Measurements from ENCODE around the gene PGBD5. TPM values are rescaled to one million over a fixed set of nuclear protein-coding genes. Genes with fewer than 3 reads are reported as not detected.
A peak's percentile ranks its signal among the peaks of the same experiment; 100 is the strongest.

Gene PGBD5
- total and polyA plus RNA-seq, 2 donors (not counting 1 experiment from before 2014, with no cell fraction given), result 0.10 to 0.17 TPM

- Histone ChIP-seq H4K20me1 (ENCODE audit: control insufficient read depth, extremely low read depth, insufficient read depth, low read length) (no peaks in the 10 kb centered on the region), H3K4me3 (replicated peaks in 1 of 4; ENCODE audit: control extremely low read depth in 1 of 4, insufficient read depth in 1 of 4, low read depth in 3 of 4, low read length in 4 of 4) (no peak overlapping the region), H2AFZ (ENCODE audit: low read length) (no peak overlapping the region), H3K4me1 (ENCODE audit: control insufficient read depth, extremely low read depth, insufficient read depth, low read length) (no peaks in the 10 kb centered on the region), H3K27me3 (ENCODE audit: control insufficient read depth, insufficient read depth, low read length) (peaks cover 16% of the 10 kb centered on the region), H3K79me2 (ENCODE audit: control insufficient read depth, insufficient read depth, low read length) (no peaks in the 10 kb centered on the region), H3K4me2 (ENCODE audit: extremely low read depth, insufficient read depth, low read length) (no peak overlapping the region), H3K9ac (ENCODE audit: insufficient read depth, low read length) (no peak overlapping the region), H3K36me3 (ENCODE audit: control insufficient read depth, insufficient read depth, low read length) (no peaks in the 10 kb centered on the region), H3K27ac (ENCODE audit: insufficient read depth, low read length) (no peak overlapping the region), H3K9me3 (ENCODE audit: control insufficient read depth, insufficient read depth, low read depth, low read length) (no peaks in the 10 kb centered on the region)
- DNase-seq (ENCODE audit: low read depth in 2 of 2), result no peak
- peak; percentile 72 for TF ChIP-seq EZH2 (IDR thresholded peaks at IDR 0.05; ENCODE audit: low read length, missing control alignments)
- TF ChIP-seq CTCF (conservative IDR thresholded peaks at IDR 0.05 in 1 of 2, IDR thresholded peaks at IDR 0.05 in 1 of 2; ENCODE audit: low read depth in 1 of 2, low read length in 2 of 2), result no peak
These were observed 1.5 kb downstream of the PGBD5 start for GRCh38 chr1:230424391-230425251.

- TF ChIP-seq CTCF (conservative IDR thresholded peaks at IDR 0.05 in 1 of 2, IDR thresholded peaks at IDR 0.05 in 1 of 2; ENCODE audit: low read depth in 1 of 2, low read length in 2 of 2), result no peak
- no peak for TF ChIP-seq EZH2 (IDR thresholded peaks at IDR 0.05; ENCODE audit: low read length, missing control alignments)
- no peak overlapping the region for H3K4me3 ChIP-seq (replicated peaks in 1 of 4; ENCODE audit: control extremely low read depth in 1 of 4, insufficient read depth in 1 of 4, low read depth in 3 of 4, low read length in 4 of 4)
These were observed 2.2 kb downstream of the PGBD5 start for GRCh38 chr1:230423951-230424350.

GRCh38 chr1:230423261-230423660, 2.9 kb downstream of the PGBD5 start:
- Histone ChIP-seq H3K27ac (ENCODE audit: insufficient read depth, low read length) (no peak overlapping the region), H2AFZ (ENCODE audit: low read length) (no peak overlapping the region), H3K4me3 (replicated peaks in 1 of 4; ENCODE audit: control extremely low read depth in 1 of 4, insufficient read depth in 1 of 4, low read depth in 3 of 4, low read length in 4 of 4) (no peak overlapping the region), H3K4me2 (ENCODE audit: extremely low read depth, insufficient read depth, low read length) (no peak overlapping the region), H3K79me2 (ENCODE audit: control insufficient read depth, insufficient read depth, low read length) (no peaks in the 10 kb centered on the region), H4K20me1 (ENCODE audit: control insufficient read depth, extremely low read depth, insufficient read depth, low read length) (no peaks in the 10 kb centered on the region), H3K4me1 (ENCODE audit: control insufficient read depth, extremely low read depth, insufficient read depth, low read length) (no peaks in the 10 kb centered on the region), H3K36me3 (ENCODE audit: control insufficient read depth, insufficient read depth, low read length) (no peaks in the 10 kb centered on the region), H3K27me3 (ENCODE audit: control insufficient read depth, insufficient read depth, low read length) (peaks cover 16% of the 10 kb centered on the region), H3K9ac (ENCODE audit: insufficient read depth, low read length) (no peak overlapping the region), H3K9me3 (ENCODE audit: control insufficient read depth, insufficient read depth, low read depth, low read length) (no peaks in the 10 kb centered on the region)
- TF ChIP-seq CTCF (conservative IDR thresholded peaks at IDR 0.05 in 1 of 2, IDR thresholded peaks at IDR 0.05 in 1 of 2; ENCODE audit: low read depth in 1 of 2, low read length in 2 of 2) (no peak), EZH2 (IDR thresholded peaks at IDR 0.05; ENCODE audit: low read length, missing control alignments) (no peak)
- no peak for DNase-seq (ENCODE audit: low read depth in 2 of 2)

More at GRCh38 chr1:230423951-230424350, 2.2 kb downstream of the PGBD5 start:
- Histone ChIP-seq H4K20me1 (ENCODE audit: control insufficient read depth, extremely low read depth, insufficient read depth, low read length) (no peaks in the 10 kb centered on the region), H3K9me3 (ENCODE audit: control insufficient read depth, insufficient read depth, low read depth, low read length) (no peaks in the 10 kb centered on the region), H3K79me2 (ENCODE audit: control insufficient read depth, insufficient read depth, low read length) (no peaks in the 10 kb centered on the region), H2AFZ (ENCODE audit: low read length) (no peak overlapping the region), H3K27ac (ENCODE audit: insufficient read depth, low read length) (no peak overlapping the region), H3K4me1 (ENCODE audit: control insufficient read depth, extremely low read depth, insufficient read depth, low read length) (no peaks in the 10 kb centered on the region), H3K27me3 (ENCODE audit: control insufficient read depth, insufficient read depth, low read length) (peaks cover 16% of the 10 kb centered on the region), H3K36me3 (ENCODE audit: control insufficient read depth, insufficient read depth, low read length) (no peaks in the 10 kb centered on the region), H3K4me2 (ENCODE audit: extremely low read depth, insufficient read depth, low read length) (no peak overlapping the region), H3K9ac (ENCODE audit: insufficient read depth, low read length) (no peak overlapping the region)
- no peak for DNase-seq (ENCODE audit: low read depth in 2 of 2)

All from fibroblast of lung (primary cell).